Measurements from ENCODE around the gene CDC42BPG.

DNA sequence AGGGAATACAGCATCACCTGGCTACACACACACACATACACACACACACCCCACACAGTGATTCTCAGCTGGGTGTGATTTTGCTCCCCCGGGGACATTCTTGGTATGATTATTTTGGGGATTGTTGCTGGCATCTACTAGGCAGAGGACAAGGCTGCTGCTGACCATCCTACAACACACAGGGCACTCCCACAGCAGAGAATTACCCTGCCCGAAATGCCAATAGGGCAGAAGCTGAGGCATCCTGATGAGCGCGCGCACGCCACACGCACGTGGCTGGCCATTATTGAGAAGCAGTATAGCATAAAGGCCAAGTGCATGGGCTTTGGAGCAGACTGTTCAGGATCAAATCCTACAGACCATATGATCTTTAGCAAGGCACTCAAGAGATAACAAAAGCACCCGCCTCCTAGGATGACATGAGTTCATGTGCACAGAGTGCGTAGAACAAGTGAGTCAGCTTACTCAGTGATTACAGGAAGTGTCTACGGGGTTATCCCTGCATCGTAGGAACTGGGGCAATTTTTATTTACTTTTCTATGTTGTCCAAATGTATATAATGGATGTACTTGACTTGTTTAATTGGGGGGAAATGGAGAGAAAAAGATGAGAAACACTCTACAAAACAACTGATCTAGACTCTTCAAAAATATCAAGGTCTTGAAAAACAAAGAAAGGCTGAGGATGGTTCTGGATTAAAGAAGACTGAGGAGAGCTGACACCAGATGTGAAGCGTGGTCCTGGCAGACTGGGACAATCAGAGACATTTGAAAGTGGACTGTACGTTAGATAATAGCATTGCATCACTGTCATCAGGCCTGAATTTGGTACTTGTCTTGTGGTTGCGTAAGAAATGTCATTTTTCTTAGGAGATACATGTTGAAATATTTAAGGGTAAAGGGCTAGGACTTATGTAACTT is 41.2 kb upstream of the CDC42BPG start:
- TF ChIP-seq EZH2 (IDR thresholded peaks at IDR 0.05; ENCODE audit: insufficient read depth, poor library complexity, severe bottlenecking), result no peak
- TF ChIP-seq EZH2phosphoT487 (IDR thresholded peaks at IDR 0.05; ENCODE audit: insufficient read depth, low read depth), result no peak

Data from GM23248 (cell line).